Kidney capillary endothelial cell (primary cell): ENCODE results near the gene ZC3H12C.
A peak's percentile ranks its signal among the peaks of the same experiment; 100 is the strongest.
"Not testable (repeated sequence)": the region's sequence is repeated elsewhere in the genome, so short reads cannot be mapped to it uniquely, and the experiment has no call there.

Source experiments
- DNase-seq: peaks from one replicate; pipeline ENCODE4 v3.0.0-alpha.2; 2018; ENCODE audit warnings: low spot score

The ZC3H12C gene

GRCh38 chr11:110092515-110093406 lies at the start of gene ZC3H12C:
ZC3H12C (plus strand) TSS chr11:110093392; CDS start chr11:110093412, 20 bp downstream.
- peak; percentile 83 for DNase-seq

- DNase-seq, result no peak
Observed at GRCh38 chr11:110044226-110044968, 48.8 kb upstream of the ZC3H12C start.

GRCh38 chr11:110046775-110047380 lies 46.3 kb upstream of the ZC3H12C start:
- no peak for DNase-seq

GRCh38 chr11:110049501-110050200 lies 43.5 kb upstream of the ZC3H12C start:
- DNase-seq, result no peak

DNA sequence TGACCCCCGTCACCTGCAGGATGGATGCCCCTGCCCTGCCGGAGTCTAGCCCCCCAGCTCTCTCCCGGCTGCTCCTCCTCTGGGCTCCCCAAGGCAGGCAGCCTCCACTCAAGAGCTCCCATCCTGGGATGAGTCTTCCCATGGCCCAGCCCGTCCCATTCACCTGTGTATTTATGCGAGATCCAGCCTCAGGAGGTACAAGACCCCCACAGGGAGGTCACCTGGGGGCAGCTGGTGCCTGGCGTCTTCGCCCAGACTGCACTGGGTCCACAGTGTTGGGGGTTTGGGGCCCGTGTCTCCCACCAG lies 43.0 kb upstream of the ZC3H12C start:
- no peak for DNase-seq

DNA sequence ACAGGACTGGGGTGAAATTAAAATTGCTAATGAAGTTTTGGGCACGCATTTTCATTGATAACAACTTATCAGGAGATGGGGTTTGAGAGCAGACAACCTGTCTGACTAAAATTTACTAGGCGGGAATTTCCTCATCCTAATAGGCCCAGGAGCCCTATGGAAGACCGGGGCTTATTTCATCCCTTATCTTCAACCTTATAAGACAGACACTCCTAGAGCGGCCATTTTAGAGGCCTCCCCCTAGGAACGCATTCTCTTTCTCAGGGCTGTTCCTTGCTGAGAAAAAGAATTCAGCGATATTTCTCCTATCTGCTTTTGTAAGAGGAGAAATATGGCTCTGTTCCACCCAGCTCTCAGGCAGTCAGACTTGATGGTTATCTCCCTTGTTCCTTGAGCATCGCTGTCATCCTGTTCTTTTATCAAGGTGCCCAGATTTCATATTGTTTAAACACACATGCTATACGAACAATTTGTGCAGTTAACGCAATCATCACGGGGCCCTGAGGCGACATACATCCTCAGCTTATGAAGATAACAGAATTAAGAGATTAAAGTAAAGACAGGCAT lies 39.3 kb upstream of the ZC3H12C start:
- DNase-seq, result no peak

GRCh38 chr11:110056956-110057355 lies 36.2 kb upstream of the ZC3H12C start:
- no peak for DNase-seq

DNA sequence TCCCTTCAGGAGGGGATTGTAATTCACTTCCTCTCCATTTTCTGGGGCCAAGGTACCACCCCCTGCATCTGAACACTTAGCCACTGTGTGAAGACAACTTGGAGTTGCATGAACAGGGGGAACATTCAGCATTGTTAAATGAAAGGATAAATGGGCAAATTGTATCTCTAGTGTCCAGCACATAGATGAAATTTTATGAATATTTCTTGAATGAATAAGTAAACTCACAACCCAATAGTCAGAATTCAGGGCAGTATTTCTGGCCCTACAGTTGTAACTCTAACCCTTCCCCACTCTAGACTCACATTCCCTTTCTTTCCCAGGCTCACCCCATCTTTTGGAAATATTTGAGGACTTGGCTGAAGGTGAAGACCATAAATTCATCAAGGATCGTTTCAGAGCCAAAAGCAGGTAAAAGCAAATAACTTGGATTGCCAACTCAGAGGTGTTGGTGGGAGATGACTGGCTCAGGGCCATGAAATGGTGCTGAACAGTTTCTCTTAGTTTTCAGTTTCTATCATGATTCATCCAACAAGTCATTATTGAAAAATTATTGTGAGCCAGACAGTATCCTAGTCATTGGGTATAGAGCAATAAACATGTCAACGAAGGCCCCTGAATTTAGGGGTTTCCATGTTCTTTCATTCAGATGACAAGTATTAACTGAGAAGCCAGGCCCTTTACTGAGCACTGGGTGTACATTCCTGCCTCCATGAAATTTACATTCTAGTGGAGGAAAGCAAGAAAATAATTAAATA lies 33.3 kb upstream of the ZC3H12C start:
- DNase-seq, result no peak

DNA sequence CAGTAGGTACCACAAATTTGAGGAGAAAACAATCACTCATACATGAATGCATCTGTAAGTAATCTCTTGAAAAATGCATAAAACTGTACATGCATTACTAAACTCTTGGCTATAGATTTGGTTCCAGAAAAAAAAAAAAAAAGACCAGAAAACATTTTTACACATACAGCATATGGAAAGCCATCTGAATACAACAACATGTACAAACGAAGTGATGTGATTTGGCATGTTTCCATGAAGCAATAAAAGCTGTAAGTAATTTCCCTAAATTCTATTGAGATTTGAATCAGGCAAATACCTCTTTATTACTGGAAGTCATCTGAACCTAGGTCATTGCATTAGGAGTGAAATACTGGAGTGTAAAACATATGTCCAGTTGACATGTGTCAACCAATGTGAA lies 31.9 kb upstream of the ZC3H12C start:
- no peak for DNase-seq

DNA sequence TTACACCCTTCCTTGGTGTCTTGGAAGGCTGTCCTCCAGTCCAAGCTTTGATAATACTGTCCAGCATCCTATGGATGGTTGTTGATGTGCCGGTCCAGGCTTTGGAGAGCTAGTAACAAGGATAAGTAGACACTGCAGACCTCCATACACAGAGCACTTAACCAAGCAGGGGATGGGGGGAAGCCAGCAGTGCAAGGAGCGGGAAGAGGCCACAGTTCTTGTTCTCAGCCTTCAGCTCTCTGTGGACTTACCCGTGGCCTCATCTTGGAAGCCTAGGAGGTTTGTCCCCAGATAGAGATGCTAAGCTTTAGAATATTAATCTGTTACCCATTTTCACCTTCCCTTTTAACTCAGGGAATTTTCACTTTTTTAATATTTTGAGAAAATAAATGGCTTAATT lies 30.9 kb upstream of the ZC3H12C start:
- DNase-seq, result no peak

DNA sequence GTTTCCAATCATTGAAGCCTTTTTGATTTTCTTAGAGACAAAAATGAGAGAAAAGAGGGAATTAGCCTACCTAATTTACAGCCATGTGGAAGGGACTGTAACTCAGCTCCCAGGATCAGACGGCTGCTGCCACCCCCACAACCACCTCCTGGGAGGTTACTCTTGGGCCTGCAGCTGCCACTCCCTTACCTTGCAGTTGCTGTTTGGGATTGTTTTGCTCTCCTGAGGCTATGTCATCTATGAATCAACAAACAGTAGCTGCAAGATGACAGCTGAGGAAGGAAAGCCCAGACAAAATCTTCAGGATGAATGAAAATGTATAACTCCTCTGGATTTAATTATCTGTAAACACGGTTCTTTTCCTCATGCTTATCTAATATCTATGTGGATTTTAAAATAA lies 28.0 kb upstream of the ZC3H12C start:
- no peak for DNase-seq

DNA sequence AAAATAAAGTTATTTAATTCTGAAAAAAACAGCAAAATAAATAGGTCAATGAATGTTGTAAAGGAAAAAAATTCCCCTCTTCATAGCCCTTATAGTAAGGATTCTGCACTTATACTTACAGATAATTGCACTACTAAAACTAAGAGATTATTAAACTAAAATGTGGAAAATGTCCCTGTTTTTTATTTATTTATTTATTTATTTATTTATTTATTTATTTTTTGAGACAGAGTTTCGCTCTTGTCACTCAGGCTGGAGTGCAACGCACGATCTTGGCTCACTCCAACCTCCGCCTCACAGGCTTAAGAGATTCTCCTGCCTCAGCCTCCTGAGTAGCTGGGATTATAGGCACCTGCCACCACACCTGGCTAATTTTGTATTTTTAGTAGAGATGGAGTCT lies 25.2 kb upstream of the ZC3H12C start:
- not testable (repeated sequence) for DNase-seq

GRCh38 chr11:110069158-110069737 lies 23.9 kb upstream of the ZC3H12C start:
- DNase-seq, result peak; percentile 100

DNA sequence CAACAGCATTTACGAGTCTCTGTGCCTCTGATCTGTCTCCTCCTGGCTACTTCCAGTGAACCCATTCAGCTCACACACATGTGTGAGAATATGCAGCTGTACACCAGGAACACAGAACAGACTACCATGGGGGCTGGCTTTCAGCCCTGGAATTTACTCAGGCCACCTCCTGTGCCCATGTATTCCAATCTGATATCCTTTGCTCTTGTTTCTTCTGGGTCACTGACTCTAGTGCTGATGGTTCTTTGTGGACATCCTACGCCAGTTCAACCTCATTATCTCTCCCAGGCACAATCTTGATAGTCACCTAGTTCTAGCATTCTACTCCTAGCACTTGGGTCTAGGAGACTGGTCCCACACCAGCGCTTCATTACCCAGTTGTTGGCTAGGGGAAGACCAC lies 23.0 kb upstream of the ZC3H12C start:
- no peak for DNase-seq

GRCh38 chr11:110071197-110071596 lies 22.0 kb upstream of the ZC3H12C start:
- DNase-seq, result no peak

DNA sequence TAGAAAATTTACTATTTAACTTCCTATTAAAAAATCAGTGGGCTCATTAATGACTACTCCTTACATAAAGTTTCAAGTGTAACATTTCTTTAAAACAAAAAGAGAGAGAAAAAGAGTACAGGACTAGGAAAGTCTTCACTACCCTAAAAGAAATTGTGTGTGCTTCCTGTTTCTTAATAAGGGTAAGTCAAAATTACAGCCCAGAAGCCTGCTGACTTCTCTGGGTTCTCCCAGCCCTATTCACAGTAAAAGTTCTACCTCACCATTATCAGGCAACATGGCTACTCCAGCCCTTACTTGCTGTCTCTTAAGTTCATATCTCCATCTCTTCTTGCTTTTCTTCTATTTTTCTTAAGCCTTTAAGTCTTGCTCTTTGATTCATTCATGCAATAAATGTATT lies 20.3 kb upstream of the ZC3H12C start:
- DNase-seq, result no peak

GRCh38 chr11:110074499-110074898 lies 18.7 kb upstream of the ZC3H12C start:
- DNase-seq, result no peak

DNA sequence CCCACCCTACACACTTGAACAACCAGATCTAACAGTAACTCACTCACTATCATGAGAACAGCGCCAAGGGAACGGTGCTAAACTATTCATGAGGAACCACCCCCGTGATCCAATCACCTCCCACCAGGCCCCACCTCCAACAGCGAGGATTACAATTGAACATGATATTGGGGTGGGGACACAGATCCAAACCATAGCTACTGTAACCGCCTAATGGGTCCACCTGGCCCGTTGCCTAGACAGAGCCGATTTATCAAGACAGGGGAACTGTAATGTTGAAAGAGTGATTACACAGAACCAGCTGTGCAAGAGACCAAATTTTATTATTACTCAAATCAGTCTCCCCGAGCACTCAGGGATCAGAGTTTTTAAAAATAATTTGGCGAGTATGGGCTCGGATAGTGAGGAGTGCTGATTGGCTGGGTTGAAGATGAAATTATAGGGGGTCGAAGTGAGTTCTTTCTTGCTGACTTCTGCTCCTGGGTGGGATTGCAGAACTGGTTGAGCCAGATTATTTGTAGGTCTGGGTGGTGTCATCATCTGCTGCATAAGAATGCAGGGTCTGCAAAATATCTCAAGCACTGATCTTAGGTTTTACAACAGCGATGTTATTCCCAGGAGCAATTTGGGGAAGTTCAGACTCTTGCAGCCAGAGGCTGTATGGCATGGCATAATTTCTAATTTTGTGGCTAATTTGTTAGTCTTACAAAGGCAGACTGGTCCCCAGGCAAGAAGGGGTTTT lies 17.9 kb upstream of the ZC3H12C start:
- DNase-seq, result no peak

DNA sequence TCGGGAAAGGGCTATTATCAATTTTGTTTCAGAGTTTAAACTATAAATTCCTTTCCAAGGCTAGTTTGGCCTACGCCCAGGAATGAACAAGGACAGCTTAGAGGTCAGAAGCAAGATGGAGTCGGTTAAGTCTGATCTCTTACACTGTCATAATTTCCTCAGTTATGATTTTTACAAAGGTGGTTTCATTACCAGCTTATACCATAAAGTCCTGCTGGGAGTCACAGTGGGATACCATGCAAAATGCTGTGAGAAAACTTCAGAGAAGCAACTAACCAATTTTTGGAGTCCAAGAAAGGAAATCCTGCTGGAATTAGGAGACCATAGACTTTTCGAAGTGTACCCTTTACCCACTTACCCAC lies 17.4 kb upstream of the ZC3H12C start:
- no peak for DNase-seq

DNA sequence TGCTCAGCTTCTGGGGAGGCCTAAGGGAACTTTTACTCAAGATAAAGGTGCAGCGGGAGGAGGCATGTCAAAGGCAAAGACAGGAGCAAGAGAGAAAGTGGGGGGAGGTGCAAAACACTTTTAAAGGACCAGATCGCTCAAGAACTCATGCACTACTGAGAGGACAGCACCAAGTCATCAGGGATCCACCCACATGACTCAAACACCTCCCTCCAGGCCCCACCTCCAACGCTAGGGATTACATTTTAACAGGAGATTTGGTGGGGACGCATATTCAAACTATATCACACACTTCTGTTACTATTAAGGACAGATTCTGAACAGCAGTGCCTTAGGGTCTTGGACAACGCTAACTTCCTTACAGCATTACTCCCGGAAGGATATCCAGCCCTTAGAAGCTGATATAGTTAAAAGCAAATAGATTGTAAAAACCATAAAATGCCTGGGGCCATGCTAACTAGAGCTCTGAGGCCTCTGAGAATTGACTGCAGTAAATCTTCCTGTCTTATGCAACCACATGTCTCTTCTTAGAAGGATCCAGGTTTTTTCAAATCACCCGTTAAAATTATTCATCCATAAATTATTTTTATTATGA lies 16.7 kb upstream of the ZC3H12C start:
- DNase-seq, result peak; percentile 42
